ENCODE data around the gene ULBP2.

- TF ChIP-seq, protein P1, sequence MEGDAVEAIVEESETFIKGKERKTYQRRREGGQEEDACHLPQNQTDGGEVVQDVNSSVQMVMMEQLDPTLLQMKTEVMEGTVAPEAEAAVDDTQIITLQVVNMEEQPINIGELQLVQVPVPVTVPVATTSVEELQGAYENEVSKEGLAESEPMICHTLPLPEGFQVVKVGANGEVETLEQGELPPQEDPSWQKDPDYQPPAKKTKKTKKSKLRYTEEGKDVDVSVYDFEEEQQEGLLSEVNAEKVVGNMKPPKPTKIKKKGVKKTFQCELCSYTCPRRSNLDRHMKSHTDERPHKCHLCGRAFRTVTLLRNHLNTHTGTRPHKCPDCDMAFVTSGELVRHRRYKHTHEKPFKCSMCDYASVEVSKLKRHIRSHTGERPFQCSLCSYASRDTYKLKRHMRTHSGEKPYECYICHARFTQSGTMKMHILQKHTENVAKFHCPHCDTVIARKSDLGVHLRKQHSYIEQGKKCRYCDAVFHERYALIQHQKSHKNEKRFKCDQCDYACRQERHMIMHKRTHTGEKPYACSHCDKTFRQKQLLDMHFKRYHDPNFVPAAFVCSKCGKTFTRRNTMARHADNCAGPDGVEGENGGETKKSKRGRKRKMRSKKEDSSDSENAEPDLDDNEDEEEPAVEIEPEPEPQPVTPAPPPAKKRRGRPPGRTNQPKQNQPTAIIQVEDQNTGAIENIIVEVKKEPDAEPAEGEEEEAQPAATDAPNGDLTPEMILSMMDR (IDR thresholded peaks at IDR 0.05): no peak
- no peak for TF ChIP-seq POLR2A (IDR thresholded peaks at IDR 0.05)
These were observed 1.2 kb upstream of the ULBP2 start for GRCh38 chr6:149940672-149940982.
